NB4 (cell line): ENCODE results near the gene POLR3H.

Experiments
- DNase-seq: peaks from one replicate; pipeline ENCODE4 v3.0.0; 2010; ENCODE audit warnings: low read depth
- H3K4me3 ChIP-seq: one replicate; pipeline ENCODE4 v1.5.1; 2011; ENCODE audit warnings: mild to moderate bottlenecking, low read depth, low read length, moderate library complexity
- CTCF ChIP-seq: IDR thresholded peaks from one replicate; pipeline ENCODE4 v1.5.1; 2012; ENCODE audit warnings: low read depth, low read length
- MAX ChIP-seq: IDR thresholded peaks from 2 replicates; pipeline ENCODE4 v1.6.1; 2011; ENCODE audit warnings: low read depth, low read length
- MYC ChIP-seq: IDR thresholded peaks from 2 replicates; pipeline ENCODE4 v1.6.1; 2011; ENCODE audit warnings: low read depth, low read length
- POLR2A ChIP-seq: IDR thresholded peaks from 2 replicates; pipeline ENCODE4 v1.6.1; 2011; ENCODE audit warnings: mild to moderate bottlenecking; ENCODE audit not compliant: insufficient read length; ENCODE audit errors: extremely low read depth

Gene POLR3H

GRCh38 chr22:41582694-41583093 lies 38.4 kb upstream of the POLR3H start:
- TF ChIP-seq CTCF = no peak
- no peak for TF ChIP-seq POLR2A
- no peak for DNase-seq
- no peak overlapping the region for H3K4me3 ChIP-seq

- H3K4me3 ChIP-seq = no peak overlapping the region
- no peak for TF ChIP-seq POLR2A
- no peak for TF ChIP-seq MAX
- TF ChIP-seq CTCF = no peak
- TF ChIP-seq MYC = no peak
- DNase-seq = no peak
Observed at GRCh38 chr22:41579997-41580355, 35.7 kb upstream of the POLR3H start.

- no peak for DNase-seq
- TF ChIP-seq MYC = no peak
- no peak for TF ChIP-seq MAX
- no peak for TF ChIP-seq CTCF
- TF ChIP-seq POLR2A = no peak
- H3K4me3 ChIP-seq = no peak overlapping the region
Observed at GRCh38 chr22:41579297-41579996, 35.2 kb upstream of the POLR3H start.

- TF ChIP-seq POLR2A (no peak), MYC (no peak), MAX (no peak), CTCF (no peak)
- H3K4me3 ChIP-seq = no peak overlapping the region
- no peak for DNase-seq
Observed at GRCh38 chr22:41578818-41579217, 34.5 kb upstream of the POLR3H start.

- H3K4me3 ChIP-seq = no peak overlapping the region
- no peak for DNase-seq
- TF ChIP-seq MYC (no peak), CTCF (no peak)
Observed at GRCh38 chr22:41578114-41578513, 33.8 kb upstream of the POLR3H start.

- TF ChIP-seq MYC = no peak
- TF ChIP-seq CTCF = peak; percentile 79
- no peak for TF ChIP-seq POLR2A
- TF ChIP-seq MAX = peak; percentile 27; the same call in 1 of the 2 replicates
- peak; percentile 68 for DNase-seq
- H3K4me3 ChIP-seq = no peak overlapping the region
Observed at GRCh38 chr22:41576877-41577276, 32.6 kb upstream of the POLR3H start.
